ENCODE measurements around the gene LRRC56.

The LRRC56 gene

DNA sequence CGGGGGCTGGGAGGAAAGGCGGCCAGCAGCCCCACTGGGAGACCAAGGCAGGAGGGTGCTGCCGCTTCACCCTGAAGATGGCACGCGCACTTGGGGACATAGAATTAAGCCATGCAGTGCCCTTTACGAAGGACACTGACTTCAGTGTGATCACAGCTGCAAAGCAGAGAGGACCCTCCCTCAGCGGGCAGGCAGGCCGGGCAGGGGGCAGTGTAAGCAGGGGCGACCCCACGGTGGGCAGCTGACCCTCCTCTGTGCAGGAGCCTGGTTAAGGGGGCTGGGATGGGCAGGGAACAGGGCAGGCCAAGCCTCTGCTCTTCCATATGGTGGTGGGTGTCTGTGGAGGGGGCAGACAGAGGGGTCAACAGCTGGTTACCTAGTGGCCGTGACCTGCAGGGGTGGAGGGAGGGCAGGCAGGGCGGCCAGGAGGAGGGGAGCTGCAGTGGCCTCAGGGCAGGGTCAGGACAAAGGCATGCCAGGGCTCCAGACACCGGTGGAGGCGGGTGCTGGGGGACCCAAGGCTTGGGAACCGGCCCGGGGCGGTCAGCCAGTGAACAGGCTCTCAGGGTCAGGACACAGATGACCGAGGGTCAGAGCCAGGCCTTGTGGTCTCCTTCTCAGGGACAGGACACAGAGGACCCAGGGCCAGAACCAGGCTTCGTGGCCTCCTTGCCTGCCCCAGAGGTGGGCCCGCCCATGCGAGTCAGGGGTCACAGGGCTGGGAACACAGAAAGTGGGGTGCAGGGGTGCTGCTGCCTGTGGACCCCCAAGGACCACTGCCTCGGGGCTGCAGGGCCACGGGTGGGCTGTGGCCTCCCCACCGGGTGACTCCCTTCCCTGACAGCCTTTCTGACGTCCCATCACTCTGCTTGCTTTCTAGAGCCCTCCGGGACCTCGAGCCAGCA lies 16.0 kb downstream of the LRRC56 start:
- no peak overlapping the region for H3K27ac ChIP-seq

DNA sequence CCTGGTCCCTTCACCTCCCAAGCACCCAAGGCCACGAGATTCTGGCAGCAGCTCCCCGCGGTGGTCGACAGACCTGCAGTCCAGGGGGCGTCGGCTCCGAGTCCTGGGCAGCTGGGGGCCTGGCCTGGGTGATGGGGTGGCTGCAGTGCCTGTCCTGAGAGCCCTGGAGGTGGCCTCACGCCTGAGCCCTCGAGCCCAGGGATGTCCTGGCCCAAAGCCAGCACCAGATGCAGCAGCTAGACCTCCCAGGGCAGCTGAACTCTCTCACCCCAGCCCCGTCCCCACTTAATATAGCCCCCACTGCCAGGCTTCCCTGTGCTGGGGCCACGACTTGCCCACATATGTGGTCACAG lies 16.6 kb downstream of the LRRC56 start:
- H3K27ac ChIP-seq: peak overlapping the region in 1 of 21 experiments; percentile 1
- H3K4me3 ChIP-seq: no peak overlapping the region

More for the DNA sequence above, 16.0 kb downstream of the LRRC56 start:
- no peak overlapping the region for H3K4me3 ChIP-seq

DNA sequence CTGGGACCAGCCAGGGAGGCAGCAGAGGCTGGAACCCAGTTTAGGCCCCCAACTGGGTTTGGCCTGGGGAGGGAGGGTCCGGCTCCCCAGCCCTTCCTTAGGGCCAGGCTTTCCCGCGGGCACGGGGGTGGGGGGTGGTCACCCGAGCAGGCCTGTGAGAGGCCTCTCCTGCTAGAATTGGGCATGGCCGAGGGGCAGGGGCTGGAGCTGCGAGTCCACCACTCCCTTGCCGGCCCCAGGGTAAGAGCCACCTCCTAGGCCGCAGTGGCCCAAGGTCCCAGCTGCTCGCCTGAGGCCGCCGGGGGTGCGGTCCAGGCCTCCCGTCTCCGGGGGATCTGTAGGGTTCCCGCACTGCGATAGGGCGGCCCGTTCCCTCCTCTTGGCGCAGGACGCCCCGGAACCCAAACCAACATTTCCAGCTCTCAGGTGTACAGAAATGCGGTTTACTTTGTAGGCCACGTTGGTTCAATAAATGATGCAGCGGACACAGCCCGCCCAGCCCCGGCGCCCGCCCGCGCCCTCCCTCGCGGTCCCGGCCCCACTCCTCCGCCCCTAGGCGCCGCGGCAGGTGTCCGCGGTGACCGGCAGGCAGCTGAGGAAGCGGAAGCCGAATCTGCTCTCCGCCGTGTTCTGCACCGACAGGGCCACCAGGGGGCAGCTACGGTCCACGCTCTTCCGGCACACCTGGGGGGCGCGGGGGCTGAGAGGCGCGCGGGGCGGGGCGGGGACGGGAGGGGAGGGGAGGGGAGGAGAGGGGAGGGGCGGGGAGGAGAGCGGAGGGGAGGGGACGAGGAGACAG lies 17.3 kb downstream of the LRRC56 start:
- Histone ChIP-seq H3K4me3 (peak overlapping the region; percentile 10 to 52 (median 30)), H3K27ac (peak overlapping the region in 3 of 21 experiments; percentile 1 to 42 (median 24))

DNA sequence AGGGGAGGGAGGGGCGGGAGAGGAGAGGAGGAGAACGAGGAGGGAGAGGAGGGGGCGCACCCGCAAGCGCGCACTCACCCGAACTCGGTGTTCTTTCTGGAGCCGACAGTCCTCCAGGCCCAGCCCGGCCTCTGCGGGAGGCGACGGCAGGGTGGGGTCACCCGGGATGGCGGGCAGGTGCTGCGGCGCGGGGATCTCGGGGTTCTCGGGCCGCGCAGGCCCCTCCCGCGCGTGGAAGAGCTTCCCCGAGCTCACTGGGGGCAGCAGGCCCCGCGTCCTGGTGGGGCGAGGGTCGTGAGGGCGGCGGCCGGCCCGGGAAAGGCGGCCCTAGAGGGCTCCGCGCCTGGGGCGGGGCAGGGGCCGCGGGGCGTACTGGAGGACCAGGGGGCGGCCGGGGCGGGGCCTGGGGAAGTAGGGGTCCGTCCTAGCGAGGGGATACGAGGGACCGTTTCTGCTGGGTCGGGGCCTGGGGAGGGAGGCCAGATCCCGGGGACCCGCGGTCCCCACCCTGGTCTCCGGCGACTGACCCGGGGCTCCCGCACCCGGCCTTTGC lies 18.0 kb downstream of the LRRC56 start:
- Histone ChIP-seq H3K4me3 (peak overlapping the region; percentile 10 to 52 (median 30)), H3K27ac (peak overlapping the region in 4 of 21 experiments; percentile 32 to 77 (median 38))

DNA sequence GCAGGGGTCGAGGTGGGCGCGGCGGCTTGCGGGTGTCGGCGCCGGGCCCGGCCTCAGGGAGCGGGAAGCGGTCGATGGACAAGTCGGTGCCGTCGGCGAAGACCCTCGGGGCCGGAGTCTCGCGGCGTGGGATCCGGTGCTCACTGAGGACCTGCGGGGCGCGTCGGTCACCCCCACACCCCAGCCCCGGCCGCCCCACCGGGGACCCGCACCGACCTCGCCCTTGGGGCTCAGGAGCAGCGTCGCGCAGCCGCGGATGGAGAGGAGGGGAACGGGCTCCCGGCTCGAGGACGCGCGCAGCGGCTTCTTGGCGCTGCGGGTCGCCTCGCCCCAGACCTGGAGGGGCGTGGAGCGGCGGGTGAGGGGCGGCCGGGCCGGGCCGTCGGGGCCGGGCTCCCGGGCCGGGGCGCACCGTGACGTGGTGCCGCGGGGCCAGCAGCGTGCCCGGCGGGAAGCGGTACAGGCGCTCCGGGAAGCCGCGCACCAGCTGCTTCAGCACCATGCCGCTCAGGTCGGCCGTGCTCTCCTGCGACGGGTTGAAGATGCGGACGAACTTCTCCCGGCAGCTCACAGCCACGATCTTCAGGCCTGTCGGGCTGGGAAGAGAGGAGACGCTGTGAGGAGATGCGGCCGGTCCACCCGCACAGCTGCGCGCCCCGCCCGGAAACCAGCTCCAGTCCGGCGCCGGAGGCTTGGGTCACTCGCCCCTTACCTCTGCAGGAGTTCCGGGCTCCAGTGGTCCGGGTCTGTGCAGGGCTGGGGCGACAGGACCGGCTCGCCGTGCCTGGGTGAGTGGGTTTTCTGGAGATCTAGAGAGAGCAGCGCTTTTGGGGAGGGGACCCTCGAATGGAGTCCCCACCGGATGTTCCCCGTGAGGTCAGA lies 18.7 kb downstream of the LRRC56 start:
- Histone ChIP-seq H3K4me3 (peak overlapping the region; percentile 10 to 52 (median 30)), H3K27ac (peak overlapping the region in 4 of 21 experiments; percentile 32 to 77 (median 38))

DNA sequence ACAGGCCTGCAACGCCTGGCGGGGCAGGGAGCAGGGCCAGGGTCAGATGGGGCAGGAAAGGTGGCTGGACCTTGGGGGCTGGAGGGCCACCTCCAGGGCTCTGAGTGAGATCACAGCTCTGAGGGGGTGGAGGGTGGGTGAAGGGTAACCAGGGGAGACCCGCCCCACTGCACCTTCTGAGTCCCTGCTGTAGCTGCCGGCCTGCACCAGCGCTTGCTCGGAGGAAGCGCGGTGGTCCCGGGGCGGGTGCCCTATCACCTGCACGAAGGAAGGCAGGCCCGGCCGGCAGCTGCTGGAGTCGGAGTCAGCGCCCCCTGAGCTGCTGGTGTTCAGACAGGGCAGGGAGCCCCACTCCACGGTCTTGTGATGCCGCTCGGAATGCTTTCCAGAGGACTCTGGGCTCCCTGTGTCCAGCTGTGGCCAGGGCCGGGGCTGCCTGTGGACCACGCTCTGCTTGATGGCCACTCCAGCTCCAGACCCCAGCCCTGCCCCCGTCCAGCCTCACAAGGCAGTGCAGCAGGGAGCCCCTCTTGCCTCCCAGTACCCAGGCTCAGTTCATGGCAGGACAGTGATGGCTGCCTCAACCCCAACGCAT lies 19.4 kb downstream of the LRRC56 start:
- peak overlapping the region in 1 of 7 experiments; percentile 52 for H3K4me3 ChIP-seq
- H3K27ac ChIP-seq: no peak overlapping the region

DNA sequence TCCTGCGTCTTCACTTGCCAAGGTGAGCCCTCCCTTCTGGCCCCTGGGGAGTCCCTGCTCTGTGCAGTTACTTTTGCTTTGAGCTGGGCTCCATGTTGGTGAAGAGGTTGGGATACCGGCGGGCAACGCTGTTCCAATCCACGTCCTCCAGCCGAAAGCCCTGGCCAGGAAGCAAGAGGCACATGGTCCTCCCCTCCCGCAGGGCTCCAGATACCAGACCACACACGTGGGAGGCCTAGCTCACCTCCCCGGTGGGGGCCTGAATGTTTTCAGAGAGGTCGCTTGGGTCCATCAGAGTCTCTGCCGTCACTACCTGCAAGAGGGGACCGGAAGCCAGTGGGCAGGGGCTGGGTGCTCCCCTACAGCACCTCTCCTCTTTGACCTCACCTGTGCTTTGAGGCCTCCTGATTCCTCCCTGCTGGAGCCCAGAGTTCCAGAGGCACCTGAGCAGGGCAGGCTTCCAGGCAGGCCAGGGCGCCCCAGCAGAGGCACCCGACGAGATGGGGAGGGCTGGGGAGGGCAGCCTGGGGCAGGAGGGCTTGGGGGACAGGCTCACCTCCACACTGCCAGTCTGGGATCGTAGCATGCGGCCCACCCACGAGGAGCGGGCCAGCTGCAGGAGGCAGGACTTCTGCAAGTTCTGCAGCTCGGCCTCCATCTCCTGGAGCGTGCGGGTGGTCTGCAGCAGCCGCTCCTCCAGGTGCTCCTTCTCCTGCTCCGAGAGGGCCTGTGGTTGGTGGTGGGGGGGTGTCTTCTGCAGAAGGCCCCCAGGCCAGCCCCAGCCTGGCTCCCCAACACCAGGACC lies 20.2 kb downstream of the LRRC56 start:
- Histone ChIP-seq H3K4me3 (no peak overlapping the region), H3K27ac (peak overlapping the region in 1 of 21 experiments; percentile 45)

DNA sequence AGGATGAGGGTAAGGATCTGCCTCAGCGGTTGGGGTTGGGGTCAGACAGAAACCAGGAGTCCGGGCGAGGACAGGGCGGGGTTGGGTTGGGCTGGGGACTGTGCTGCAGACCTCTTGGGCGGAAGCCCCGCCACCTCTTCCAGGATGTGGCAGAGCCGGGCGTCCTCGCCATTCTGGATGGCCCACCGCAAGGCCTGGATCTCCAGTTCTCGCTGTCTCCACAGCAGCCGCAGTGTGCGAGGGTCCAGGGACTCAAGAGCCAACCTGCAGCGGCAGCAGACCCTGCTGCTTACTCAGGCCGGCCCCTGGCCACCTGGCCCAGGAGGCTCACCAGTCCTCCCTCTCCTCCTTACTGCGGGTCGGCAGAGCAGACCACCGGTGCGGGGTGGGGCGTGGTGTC lies 21.2 kb downstream of the LRRC56 start:
- Histone ChIP-seq H3K27ac (no peak overlapping the region), H3K4me3 (no peak overlapping the region)

DNA sequence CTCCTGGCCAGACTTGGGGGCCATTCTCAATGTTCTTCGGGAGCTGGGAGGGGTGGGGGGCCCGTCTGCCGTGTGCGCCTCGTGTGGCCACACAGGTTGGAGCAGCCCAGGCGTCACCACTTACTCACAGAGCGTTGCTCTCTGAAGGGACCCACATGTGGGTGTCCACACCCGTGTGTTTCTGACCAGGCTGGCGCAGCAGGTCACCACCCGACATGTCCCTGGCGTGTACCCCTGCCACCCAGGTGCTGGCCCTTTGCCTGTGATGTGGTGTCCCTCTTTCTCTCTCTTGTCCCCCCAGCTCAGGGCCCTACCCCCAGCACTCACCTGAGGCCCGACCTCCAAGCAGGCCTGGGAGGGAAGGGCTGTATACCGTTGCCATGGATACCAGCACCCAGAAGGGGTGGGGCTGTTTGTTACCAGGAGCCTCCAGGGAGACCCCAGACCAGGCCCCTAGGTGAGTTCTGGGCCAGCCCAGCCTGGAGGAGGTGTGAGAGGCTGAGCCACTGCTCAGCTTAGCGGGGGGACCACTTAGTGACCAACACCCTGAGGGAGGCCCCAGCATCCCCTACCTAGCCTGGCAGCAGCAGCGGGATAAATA lies 21.8 kb downstream of the LRRC56 start:
- Histone ChIP-seq H3K4me3 (no peak overlapping the region), H3K27ac (peak overlapping the region in 4 of 21 experiments; percentile 83 to 97 (median 91))

DNA sequence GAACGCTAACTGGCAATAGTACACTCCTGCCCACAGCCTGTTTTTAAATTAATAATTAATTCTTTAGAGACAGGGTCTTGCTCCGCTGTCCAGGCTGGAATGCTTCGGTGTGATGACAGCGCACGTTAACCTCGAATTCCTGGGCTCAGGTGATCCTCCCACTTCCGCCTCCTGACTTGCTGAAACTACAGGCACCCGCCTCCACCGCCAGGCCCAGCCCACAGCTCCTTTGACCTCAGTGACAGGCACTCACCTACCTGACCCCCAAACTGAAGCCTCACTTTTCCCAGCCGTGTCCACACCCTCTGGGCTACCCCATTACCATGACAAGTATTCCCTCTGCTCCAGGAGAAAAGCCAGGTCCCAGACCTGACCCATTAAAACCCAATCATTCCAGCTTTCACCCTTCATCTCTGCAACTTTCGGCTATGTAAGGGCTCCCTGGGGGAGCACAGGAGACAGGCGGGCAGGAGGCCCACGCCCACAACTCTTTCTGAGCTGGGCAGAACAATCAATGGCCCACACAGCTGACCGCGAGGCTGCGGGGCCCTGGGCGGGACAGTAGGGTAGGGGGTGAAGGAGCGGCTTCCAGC lies 22.5 kb downstream of the LRRC56 start:
- H3K4me3 ChIP-seq: peak overlapping the region; percentile 85 to 93 (median 89)
- peak overlapping the region; percentile 42 to 97 (median 87) for H3K27ac ChIP-seq

DNA sequence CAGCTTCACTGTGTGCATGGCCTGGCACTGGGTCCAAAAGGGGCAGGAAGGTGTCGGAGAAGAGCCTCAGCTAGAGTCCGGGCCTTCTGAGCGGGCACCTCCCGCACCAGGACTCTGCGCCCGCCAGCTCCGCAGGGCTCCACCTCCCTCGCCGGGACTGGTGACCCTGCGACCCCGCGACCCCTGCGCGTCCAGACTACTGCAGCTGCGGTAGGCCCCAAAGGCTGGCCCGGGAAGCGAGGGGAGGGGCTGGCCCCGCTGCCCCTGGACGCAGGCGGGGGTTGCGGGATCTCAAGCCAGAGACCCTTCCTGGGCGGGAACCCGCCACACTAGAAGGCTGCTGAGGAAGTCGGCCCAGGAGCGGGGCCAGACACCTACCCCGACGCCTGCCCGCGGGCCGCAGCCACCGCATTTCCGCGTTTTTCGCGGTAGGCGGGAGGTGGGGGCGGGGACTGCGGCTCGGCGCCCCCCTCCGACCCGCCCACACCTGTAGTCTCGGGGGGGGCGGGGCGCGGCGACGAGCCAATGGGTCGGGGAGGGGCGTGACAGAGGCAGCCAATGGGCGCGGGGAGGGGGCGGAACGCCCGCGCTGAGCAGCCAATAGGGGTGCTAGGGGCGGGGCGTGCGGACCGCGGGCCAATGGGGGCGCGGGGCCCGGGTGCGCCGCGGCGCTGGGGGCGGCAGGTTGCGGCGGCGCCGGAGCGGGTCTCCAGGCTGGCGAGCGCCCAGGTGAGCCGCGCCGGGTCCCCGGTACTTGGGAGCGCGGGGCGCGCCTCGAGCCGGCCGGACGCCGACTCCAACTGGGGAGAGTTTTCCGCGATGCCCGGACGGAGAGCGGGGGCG lies 23.2 kb downstream of the LRRC56 start, which contains the start of the genes LMNTD2 and RASSF7:
LMNTD2 (minus strand) TSS at position 434 of the 843 bp plus-strand sequence; CDS start at position 412, 22 bp downstream.
RASSF7 (plus strand) TSS at position 666 of the 843 bp plus-strand sequence. CDS start 799 bp downstream, outside the sequence.
- peak within 1 kb of the TSS; percentile 85 to 93 (median 89) for H3K4me3 ChIP-seq
- peak within 1 kb of the TSS; percentile 42 to 97 (median 88) for H3K27ac ChIP-seq

DNA sequence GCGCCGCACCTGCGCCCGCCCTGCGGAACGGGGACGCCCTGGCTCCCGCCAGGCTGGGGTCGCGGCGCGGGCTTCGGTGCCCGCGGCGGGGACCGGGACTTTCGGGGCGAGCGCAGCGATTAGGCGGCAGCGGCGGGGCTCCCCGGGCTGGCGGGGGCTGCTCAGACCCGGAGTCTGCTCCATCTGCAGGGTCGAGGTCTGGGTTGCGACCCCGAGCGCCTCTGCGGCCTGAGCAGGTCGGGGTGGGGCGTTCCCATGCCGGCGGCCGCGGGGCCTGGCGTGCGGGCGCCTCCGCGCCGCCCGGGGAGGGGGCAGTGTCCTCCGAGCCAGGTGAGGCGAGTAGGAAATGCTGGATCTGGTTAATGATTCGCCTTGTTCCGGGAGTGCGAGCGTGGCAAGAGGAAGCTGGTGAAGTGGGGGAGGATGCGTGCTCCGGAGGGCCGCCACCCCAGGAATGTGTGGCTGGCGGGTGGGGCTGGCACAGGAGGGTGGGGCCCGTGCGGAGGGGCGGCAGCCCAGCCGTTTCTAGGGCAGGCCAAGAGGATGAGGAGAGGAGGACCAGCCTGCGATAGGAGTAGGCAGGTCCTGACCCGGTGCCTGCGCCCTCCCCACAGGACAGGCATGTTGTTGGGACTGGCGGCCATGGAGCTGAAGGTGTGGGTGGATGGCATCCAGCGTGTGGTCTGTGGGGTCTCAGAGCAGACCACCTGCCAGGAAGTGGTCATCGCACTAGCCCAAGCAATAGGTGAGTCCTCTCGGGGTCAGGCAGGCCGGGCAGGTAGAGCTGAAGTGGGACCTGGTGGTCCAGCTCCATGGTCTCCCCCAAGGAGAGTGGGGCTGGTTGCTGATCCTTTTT lies 24.0 kb downstream of the LRRC56 start:
- H3K4me3 ChIP-seq: peak overlapping the region; percentile 85 to 93 (median 89)
- peak overlapping the region; percentile 34 to 97 (median 84) for H3K27ac ChIP-seq

DNA sequence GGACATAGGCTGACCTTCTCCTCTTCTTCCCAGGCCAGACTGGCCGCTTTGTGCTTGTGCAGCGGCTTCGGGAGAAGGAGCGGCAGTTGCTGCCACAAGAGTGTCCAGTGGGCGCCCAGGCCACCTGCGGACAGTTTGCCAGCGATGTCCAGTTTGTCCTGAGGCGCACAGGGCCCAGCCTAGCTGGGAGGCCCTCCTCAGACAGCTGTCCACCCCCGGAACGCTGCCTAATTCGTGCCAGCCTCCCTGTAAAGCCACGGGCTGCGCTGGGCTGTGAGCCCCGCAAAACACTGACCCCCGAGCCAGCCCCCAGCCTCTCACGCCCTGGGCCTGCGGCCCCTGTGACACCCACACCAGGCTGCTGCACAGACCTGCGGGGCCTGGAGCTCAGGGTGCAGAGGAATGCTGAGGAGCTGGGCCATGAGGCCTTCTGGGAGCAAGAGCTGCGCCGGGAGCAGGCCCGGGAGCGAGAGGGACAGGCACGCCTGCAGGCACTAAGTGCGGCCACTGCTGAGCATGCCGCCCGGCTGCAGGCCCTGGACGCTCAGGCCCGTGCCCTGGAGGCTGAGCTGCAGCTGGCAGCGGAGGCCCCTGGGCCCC lies 24.8 kb downstream of the LRRC56 start:
- H3K27ac ChIP-seq: peak overlapping the region in 7 of 21 experiments; percentile 32 to 97 (median 84)
- peak overlapping the region in 5 of 7 experiments; percentile 85 to 93 (median 89) for H3K4me3 ChIP-seq

DNA sequence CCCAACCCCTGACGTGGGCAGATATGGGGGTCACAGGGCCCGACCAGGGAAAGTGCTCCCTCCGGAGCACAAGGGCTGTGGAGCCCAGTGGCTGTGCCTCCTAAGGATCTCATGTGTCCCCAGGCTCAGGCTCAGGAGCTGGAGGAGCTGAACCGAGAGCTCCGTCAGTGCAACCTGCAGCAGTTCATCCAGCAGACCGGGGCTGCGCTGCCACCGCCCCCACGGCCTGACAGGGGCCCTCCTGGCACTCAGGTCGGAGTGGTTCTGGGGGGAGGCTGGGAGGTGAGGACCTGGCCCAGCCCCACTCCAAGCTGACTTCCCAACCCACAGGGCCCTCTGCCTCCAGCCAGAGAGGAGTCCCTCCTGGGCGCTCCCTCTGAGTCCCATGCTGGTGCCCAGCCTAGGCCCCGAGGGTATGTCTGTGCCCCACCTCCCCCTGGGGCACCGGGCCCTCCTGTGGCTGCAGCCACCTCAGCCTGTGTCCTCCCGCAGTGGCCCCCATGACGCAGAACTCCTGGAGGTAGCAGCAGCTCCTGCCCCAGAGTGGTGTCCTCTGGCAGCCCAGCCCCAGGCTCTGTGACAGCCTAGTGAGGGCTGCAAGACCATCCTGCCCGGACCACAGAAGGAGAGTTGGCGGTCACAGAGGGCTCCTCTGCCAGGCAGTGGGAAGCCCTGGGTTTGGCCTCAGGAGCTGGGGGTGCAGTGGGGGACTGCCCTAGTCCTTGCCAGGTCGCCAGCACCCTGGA lies 25.9 kb downstream of the LRRC56 start:
- Histone ChIP-seq H3K27ac (peak overlapping the region in 5 of 21 experiments; percentile 11 to 61 (median 54)), H3K4me3 (no peak overlapping the region)
